NCI-H1092 treated with DMSO at 0.1 percent for 48 hours (cell line): ENCODE measurements around the gene GOLT1A.
"Not testable (repeated sequence)": the region's sequence is repeated elsewhere in the genome, so short reads cannot be mapped to it uniquely, and the experiment has no call there.

Experiments
- DNase-seq: peaks from one replicate; lab custom pipeline; 2025; lab: John Stamatoyannopoulos, UW

GOLT1A gene

GRCh38 chr1:204248954-204249353, 35.2 kb upstream of the GOLT1A start:
- no peak for DNase-seq

DNA sequence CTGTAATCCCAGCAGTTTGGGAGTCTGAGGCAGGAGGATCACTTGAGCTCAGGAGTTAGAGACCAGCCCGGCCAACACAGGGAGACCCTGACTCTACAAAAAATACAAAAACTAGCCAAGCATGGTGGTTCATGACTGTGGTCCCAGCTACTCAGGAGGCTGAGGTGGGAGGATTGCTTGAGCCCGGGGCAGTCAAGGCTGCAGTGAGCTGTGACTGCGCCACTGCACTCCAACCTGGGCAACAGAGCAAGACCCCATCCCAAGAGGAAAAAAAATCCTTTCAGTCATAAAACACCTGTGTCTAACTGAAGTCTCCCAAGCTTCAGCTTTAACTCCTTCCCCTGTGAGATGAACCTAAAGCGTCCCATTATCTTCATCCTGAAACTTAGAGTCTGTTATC, 33.1 kb upstream of the GOLT1A start:
- DNase-seq = no peak

- no peak for DNase-seq
Observed at GRCh38 chr1:204242920-204243319, 29.1 kb upstream of the GOLT1A start.

DNA sequence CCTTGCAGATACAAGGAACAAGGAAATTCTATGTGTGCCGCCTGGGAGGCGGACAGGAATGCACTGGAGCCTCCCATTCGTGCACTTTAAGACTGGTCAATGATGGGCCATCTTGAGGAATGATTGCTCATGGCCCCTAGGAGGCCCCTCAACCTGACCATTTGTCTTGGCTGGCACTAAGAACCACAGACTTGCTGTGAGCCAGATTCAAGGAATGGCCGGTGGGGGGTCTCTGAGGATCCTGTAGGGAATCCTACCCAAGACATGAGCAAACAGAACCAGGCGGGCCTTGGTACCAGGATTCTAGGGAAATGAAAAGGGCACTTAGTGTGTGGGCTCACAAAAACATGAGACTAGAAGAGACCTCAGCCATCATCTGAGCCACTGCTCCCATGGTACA, 28.1 kb upstream of the GOLT1A start:
- DNase-seq = no peak

DNA sequence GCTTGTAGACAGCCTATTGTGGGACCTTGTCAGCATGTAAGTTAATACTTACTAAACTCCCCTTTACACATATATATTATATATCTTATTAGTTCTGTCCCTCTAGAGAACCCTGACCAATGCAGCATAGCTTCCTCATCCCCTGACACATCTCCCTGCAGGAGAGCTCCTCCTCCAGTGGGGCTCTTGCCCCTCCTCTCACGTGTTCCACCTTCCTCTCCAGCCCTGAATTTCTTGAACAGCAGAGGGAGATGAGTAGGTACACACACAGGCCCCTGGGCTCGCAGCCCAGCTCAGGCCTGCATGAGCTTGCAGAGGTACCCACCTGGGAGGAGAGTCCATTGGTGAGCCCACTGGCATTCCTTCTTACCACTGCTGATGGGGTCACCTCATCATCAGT, 27.3 kb upstream of the GOLT1A start:
- DNase-seq = no peak

GRCh38 chr1:204240233-204240632, 26.4 kb upstream of the GOLT1A start:
- DNase-seq = no peak

DNA sequence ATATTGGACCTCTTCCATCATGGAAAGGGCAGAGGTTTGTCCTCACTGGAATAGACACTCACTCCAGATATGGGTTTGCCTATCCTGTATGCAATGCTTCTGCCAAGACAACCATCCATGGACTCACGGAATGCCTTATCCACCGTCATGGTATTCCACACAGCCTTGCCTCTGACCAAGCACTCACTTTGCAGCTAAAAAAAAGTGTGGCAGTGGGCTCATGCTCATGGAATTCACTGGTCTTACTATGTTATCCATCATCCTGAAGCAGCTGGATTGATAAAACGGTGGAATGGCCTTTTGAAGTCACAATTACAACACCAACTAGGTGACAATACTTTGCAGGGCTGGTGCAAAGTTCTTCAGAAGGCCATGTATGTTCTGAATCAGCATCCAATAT, 25.6 kb upstream of the GOLT1A start:
- not testable (repeated sequence) for DNase-seq

DNA sequence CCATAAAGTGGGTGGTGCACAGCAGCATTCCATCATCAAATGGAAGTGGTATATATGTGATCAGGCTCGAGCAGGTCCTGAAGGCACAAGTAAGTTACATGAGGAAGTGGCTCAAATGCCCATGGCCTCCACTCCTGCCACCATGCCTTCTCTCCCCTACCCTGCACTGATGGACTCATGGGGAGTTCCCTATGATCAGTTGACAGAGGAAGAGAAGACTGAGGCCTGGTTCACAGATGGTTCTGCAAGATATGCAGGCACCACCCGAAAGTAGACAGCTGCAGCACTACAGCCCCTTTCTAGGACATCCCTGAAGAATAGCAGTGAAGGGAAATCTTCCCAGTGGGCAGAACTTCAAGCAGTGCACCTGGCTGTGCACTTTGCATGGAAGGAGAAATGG, 24.7 kb upstream of the GOLT1A start:
- not testable (repeated sequence) for DNase-seq

DNA sequence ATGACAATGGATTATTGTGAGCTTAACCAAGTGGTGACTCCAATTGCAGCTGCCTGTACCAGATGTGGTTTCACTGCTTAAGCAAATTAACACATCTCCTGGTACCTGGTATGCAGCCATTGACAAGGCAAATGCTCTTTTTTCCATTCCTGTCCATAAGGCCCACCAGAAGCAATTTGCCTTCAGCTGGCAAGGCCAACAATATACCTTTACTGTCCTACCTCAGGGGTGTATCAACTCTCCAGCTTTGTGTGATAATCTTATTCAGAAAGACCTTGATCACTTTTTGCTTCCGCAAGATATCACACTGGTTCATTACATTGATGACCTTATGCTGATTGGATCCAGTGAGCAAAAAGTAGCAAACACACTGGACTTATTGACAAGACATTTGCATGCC, 23.7 kb upstream of the GOLT1A start:
- not testable (repeated sequence) for DNase-seq

- DNase-seq = no peak
Observed at GRCh38 chr1:204232526-204232925, 18.7 kb upstream of the GOLT1A start.

- DNase-seq = no peak
Observed at GRCh38 chr1:204230211-204230610, 16.4 kb upstream of the GOLT1A start.

GRCh38 chr1:204228896-204229295, 15.1 kb upstream of the GOLT1A start:
- no peak for DNase-seq

- no peak for DNase-seq
Observed at GRCh38 chr1:204227996-204228785, 14.4 kb upstream of the GOLT1A start.

- DNase-seq = no peak
Observed at GRCh38 chr1:204227351-204227750, 13.6 kb upstream of the GOLT1A start.

GRCh38 chr1:204225841-204226735, 12.3 kb upstream of the GOLT1A start:
- DNase-seq = no peak

GRCh38 chr1:204224655-204225054, 10.9 kb upstream of the GOLT1A start:
- DNase-seq = no peak

DNA sequence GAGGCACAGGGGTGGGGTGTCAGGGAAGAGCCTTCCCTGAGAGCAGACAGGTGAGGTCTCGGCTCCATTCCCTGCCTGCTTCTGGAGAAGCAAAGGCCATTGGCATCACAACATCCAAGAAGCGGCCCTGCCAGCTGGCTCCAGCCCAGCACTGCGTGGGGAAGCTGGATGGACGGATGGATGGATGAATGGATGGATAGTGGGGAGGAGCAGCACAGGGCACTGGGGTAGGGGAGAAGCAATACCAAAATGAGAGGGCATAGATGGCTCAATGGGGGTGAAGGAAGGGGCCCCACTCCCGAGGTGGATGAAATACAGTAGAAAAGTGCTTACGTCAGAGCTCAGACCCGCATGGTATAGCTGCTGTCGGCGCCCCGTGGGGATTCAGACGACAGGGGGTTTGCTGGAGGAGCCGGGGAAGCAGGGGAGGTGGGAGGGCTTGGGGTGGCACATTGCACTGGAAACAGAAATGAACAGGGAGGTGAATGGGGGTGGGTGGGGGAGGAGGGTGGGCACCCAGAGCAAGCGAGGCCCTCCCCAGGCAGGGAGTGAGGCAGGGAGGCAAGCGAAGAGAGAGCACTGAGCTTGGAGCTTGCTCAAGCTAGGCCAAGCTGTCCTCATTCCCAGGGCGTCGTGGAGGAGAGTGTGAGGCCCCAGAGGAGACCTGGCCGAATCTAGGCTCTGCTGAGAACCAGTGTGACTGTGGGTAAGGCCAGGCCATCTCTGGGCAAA, 9.5 kb upstream of the GOLT1A start:
- no peak for DNase-seq

GRCh38 chr1:204222764-204223055, 8.9 kb upstream of the GOLT1A start:
- no peak for DNase-seq

GRCh38 chr1:204222006-204222763, 8.4 kb upstream of the GOLT1A start:
- DNase-seq = no peak

DNA sequence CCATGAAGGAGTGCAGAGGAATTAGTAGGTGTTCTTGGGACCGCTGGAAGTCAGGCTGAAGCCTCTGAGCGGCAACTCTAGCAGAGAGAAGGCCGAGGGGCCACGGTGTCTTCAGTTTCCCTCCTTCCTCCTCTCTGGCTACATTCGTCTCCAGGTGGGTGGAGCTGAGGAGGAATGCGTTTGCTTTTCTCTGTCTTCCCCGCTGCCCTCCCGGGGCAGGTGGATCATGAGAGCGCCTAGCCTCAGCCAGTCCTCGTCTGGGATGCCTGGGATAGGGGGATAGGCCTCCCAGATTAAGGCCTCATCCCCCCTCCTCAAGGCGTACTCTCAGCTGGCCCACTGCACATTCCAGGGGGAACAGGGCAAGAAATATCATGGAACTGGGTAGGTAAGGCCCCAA, 7.5 kb upstream of the GOLT1A start:
- DNase-seq = no peak

DNA sequence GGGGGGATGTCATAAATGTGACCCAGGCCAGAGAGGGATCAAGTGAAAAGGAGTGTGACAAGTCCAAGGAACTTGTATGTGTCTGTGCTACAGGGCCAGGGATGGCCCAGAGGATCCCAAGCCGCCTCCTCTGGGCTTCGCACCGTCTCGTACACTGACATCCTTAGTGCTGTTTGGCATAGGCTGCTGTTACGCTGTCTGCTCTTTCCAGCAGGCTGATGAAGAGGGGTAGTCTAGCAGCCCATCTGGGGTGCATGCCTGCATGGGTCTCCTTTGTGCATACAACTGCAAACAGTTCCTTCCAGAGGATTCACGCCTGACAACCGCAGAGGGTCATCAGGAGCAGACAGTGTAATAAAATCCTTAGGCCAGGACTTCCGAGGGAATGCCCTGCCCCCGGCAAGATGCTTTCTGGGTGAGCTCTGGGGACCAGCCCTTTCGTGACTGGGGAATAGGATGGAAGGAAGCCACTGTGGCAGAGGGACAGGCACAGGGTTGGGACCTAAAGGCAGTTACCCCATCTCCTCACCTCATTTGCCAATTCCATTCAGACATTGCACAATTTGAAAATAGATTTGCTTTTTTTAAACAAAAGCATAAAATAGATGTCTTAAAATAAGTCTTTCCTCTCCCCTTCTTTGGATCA, 6.3 kb upstream of the GOLT1A start:
- no peak for DNase-seq

- DNase-seq = no peak
Observed at GRCh38 chr1:204218552-204218951, 4.8 kb upstream of the GOLT1A start.
